GM12878 (cell line): ENCODE results near the gene ELMOD2. TPM values are rescaled to one million over a fixed set of nuclear protein-coding genes. Genes with fewer than 3 reads are reported as not detected.

Experiments
- ATAC-seq: fragments of 200-7000 bp; cut with Tn5 transposase; 3 replicates; pipeline ENCODE4 v1.9.1; 2020; ENCODE audit warnings: mild to moderate bottlenecking, moderate library complexity
- BruUV-seq: library from RNA; stranded (reverse); fragments of 400-500 nt; replicated peaks from 2 replicates; lab custom pipeline; 2021; lab: Mats Ljungman, UMichigan
- CTCF ChIA-PET: fragments of 300-600 bp; sonication (Branson Sonifier 250); formaldehyde crosslinking; extraction: SDS; loops from one replicate; lab custom pipeline; 2021; ENCODE audit warnings: inconsistent platforms; lab: Yijun Ruan, JAX
- POLR2A ChIA-PET: fragments of 350-600 bp; formaldehyde crosslinking; extraction: SDS; loops from one replicate; lab custom pipeline; 2021; ENCODE audit warnings: inconsistent platforms; lab: Charles Lee
- RAD21 ChIA-PET: fragments of 300-600 bp; sonication (Branson Sonifier 250); formaldehyde crosslinking; loops from one replicate; lab custom pipeline; 2023; ENCODE audit warnings: antibody characterized with exemption; ENCODE audit not compliant: unreplicated experiment; lab: Charles Lee
- SMC1A ChIA-PET: fragments of 300-600 bp; sonication (Branson Sonifier 250); formaldehyde crosslinking; loops from one replicate; lab custom pipeline; 2023; ENCODE audit not compliant: unreplicated experiment, uncharacterized antibody; lab: Charles Lee
- DNase-seq: peaks from one replicate; pipeline ENCODE4 v3.0.0-alpha.2; 2011; ENCODE audit warnings: low read depth, low spot score
- FAIRE-seq: peaks from 3 replicates; lab custom pipeline; 2011; peaks lifted over from hg19 to GRCh38; lab: Jason Lieb, UNC
- H2AFZ ChIP-seq: 2 replicates; pipeline ENCODE4 v1.6.0; 2011; ENCODE audit warnings: low read depth, low read length, control low read depth; ENCODE audit not compliant: control insufficient read depth
- H3K27ac ChIP-seq: 2 replicates; pipeline ENCODE4 v1.5.1; 2011; ENCODE audit warnings: control low read depth; ENCODE audit not compliant: control insufficient read depth, insufficient read depth
- H3K27me3 ChIP-seq, 2 experiments: replicated peaks in 1 of 2; 2 replicates each; pipeline versions ENCODE4 v1.6.0 to v1.6.1; 2011; ENCODE audit warnings: low read length in 1 of 2; ENCODE audit not compliant: control insufficient read depth in 2 of 2, insufficient read depth in 2 of 2
- H3K36me3 ChIP-seq, 2 experiments: 2 replicates each; pipeline ENCODE4 v1.5.1; 2011; ENCODE audit warnings: low read length in 1 of 2; ENCODE audit not compliant: control insufficient read depth in 2 of 2, insufficient read depth in 2 of 2
- H3K4me1 ChIP-seq: 2 replicates; pipeline ENCODE4 v1.6.1; 2011; ENCODE audit warnings: mild to moderate bottlenecking, low read length, moderate library complexity, mixed read lengths; ENCODE audit not compliant: control insufficient read depth, insufficient read depth
- H3K4me2 ChIP-seq: 2 replicates; pipeline ENCODE4 v1.6.0; 2011; ENCODE audit warnings: control low read depth; ENCODE audit not compliant: control insufficient read depth, insufficient read depth
- H3K4me3 ChIP-seq: fragments of 200-600 bp; sonication (generic); 2 replicates; pipeline ENCODE4 v1.5.1; 2016
- H3K79me2 ChIP-seq: 2 replicates; pipeline ENCODE4 v1.6.0; 2011; ENCODE audit warnings: low read length; ENCODE audit not compliant: control insufficient read depth, insufficient read depth
- H3K9ac ChIP-seq: 2 replicates; pipeline ENCODE4 v1.8.0; 2011; ENCODE audit warnings: low read length, control low read depth, mixed read lengths; ENCODE audit not compliant: control insufficient read depth, insufficient read depth
- H3K9me3 ChIP-seq: replicated peaks from 3 replicates; pipeline ENCODE4 v1.5.1; 2011; ENCODE audit warnings: mild to moderate bottlenecking, low read length; ENCODE audit not compliant: control insufficient read depth, insufficient read depth
- H4K20me1 ChIP-seq: 2 replicates; pipeline ENCODE4 v1.6.0; 2011; ENCODE audit not compliant: control insufficient read depth, insufficient read depth
- BACH1 ChIP-seq: fragments of 450-650 bp; IDR thresholded peaks from 2 replicates; pipeline ENCODE4 v1.6.1; 2017; ENCODE audit warnings: mild to moderate bottlenecking, borderline replicate concordance
- CREB1 ChIP-seq: IDR thresholded peaks from 2 replicates; pipeline ENCODE4 v1.6.1; 2012; ENCODE audit warnings: low read depth, mild to moderate bottlenecking, inconsistent platforms
- EGR1 ChIP-seq, 2 experiments: IDR thresholded peaks; 1 replicate in 1 of 2; 2 replicates in 1 of 2; pipeline ENCODE4 v1.6.1; 2011 to 2012; ENCODE audit warnings: low read depth in 2 of 2, low read length in 2 of 2, borderline replicate concordance in 1 of 2, mild to moderate bottlenecking in 1 of 2, moderate library complexity in 1 of 2
- EP300 ChIP-seq, 2 experiments: fragments of 150-350 bp in 1 of 2; IDR thresholded peaks; 2 replicates each; pipeline ENCODE4 v1.6.1; 2011 to 2012; ENCODE audit warnings: low read depth in 2 of 2, low read length in 2 of 2, borderline replicate concordance in 1 of 2, improper control_type of control experiment in 1 of 2, inconsistent platforms in 1 of 2; ENCODE audit not compliant: control insufficient read depth in 1 of 2
- HDAC6 ChIP-seq: fragments of 200-600 bp; sonication (generic); IDR thresholded peaks from one replicate; pipeline ENCODE4 v1.8.0; 2017; ENCODE audit warnings: antibody characterized with exemption; ENCODE audit not compliant: unreplicated experiment
- KAT2A ChIP-seq: conservative IDR thresholded peaks from 2 replicates; pipeline ENCODE4 v1.6.1; 2011; ENCODE audit warnings: low read depth, low read length; ENCODE audit not compliant: control insufficient read depth
- NFXL1 ChIP-seq: fragments of 450-650 bp; IDR thresholded peaks from 2 replicates; pipeline ENCODE4 v1.6.1; 2017; ENCODE audit warnings: antibody characterized with exemption, mild to moderate bottlenecking, borderline replicate concordance
- PML ChIP-seq: IDR thresholded peaks from 2 replicates; pipeline ENCODE4 v1.6.1; 2012; ENCODE audit warnings: low read length, inconsistent platforms
- POLR2A ChIP-seq: IDR thresholded peaks from 2 replicates; pipeline ENCODE4 v1.6.1; 2011; ENCODE audit warnings: low read depth, mild to moderate bottlenecking, low read length
- POU2F2 ChIP-seq: IDR thresholded peaks from 3 replicates; pipeline ENCODE4 v1.6.1; 2011; ENCODE audit warnings: low read depth, mild to moderate bottlenecking, low read length, borderline replicate concordance
- RB1 ChIP-seq: fragments of 450-650 bp; formaldehyde crosslinking; IDR thresholded peaks from 2 replicates; pipeline ENCODE4 v1.6.1; 2017; ENCODE audit warnings: mild to moderate bottlenecking, borderline replicate concordance
- ZNF24 ChIP-seq: fragments of 450-650 bp; IDR thresholded peaks from 2 replicates; pipeline ENCODE4 v1.6.1; 2017; ENCODE audit warnings: antibody characterized with exemption, mild to moderate bottlenecking
- ZZZ3 ChIP-seq: IDR thresholded peaks from 2 replicates; pipeline ENCODE4 v1.6.1; 2011; ENCODE audit warnings: low read depth; ENCODE audit not compliant: control insufficient read depth, insufficient read length
- WGBS: methylation state at CpG from one replicate; pipeline ENCODE4 v1.1.6; 2016; ENCODE audit warnings: low lambda C conversion rate; ENCODE audit not compliant: insufficient replicate concordance, insufficient coverage; ENCODE audit errors: missing lambda C conversion rate; 5-methylcytosine and 5-hydroxymethylcytosine counted together
- in situ Hi-C: fragments of 300-500 bp; cut with MboI; formaldehyde crosslinking; loops from 9 replicates; pipeline ENCODE4 v1.14.3; 2018; ENCODE audit warnings: mixed read lengths
- intact Hi-C: fragments of 100-400 bp; cut with micrococcal nuclease; formaldehyde crosslinking; loops from one replicate; pipeline ENCODE4 v1.14.2; 2022; ENCODE audit not compliant: unreplicated experiment
- polyA plus RNA-seq, 11 experiments: library from polyadenylated mRNA; depleted of rRNA in 4 of 11; unstranded in 6 of 11; stranded (reverse) in 5 of 11; fragments of >200 nt; fragmentation: Nextera tagmentation in 4 of 11; fragmentation: Illumina TruSeq in 1 of 11; extraction: Ambion mirVana in 4 of 11; extraction: Trizol in 1 of 11; gene quantifications; 1 replicate in 1 of 11; 2 replicates in 10 of 11; pipeline versions ENCODE4 v1.2.1 to v1.2.3, GENCODE V29; 2011 to 2016; ENCODE audit warnings: inconsistent platforms in 2 of 11, missing spikeins in 2 of 11, low read depth in 1 of 11
- total RNA-seq, 4 experiments: library from RNA; depleted of rRNA in 3 of 4; stranded (reverse); fragments of >200 nt in 3 of 4; fragmentation: Illumina TruSeq in 1 of 4; extraction: Trizol in 1 of 4; gene quantifications; 2 replicates each; pipeline versions ENCODE4 v1.2.1 to v1.2.3, GENCODE V29; 2013 to 2021
- TF ChIP-seq, protein P1 (sequence below): fragments of 450-650 bp; IDR thresholded peaks from 2 replicates; pipeline ENCODE4 v1.6.1; 2017; ENCODE audit warnings: mild to moderate bottlenecking
- TF ChIP-seq, protein P2 (sequence below), 3 experiments: IDR thresholded peaks in 2 of 3; conservative IDR thresholded peaks in 1 of 3; 2 replicates each; pipeline ENCODE4 v1.5.1; 2011; ENCODE audit warnings: low read depth in 3 of 3, low read length in 3 of 3, mild to moderate bottlenecking in 3 of 3, control low read depth in 2 of 3, moderate library complexity in 2 of 3, inconsistent platforms in 1 of 3, mixed read lengths in 1 of 3; ENCODE audit not compliant: control insufficient read depth in 2 of 3, insufficient read depth in 1 of 3; ENCODE audit errors: extremely low read depth in 1 of 3
- TF ChIP-seq, protein P3 (sequence below): IDR thresholded peaks from 2 replicates; pipeline ENCODE4 v1.6.1; 2012; ENCODE audit warnings: low read depth, low read length, improper control_type of control experiment
- TF ChIP-seq, protein P4 (sequence below): IDR thresholded peaks from 2 replicates; pipeline ENCODE4 v1.6.1; 2011; ENCODE audit warnings: low read depth, low read length, improper control_type of control experiment, borderline replicate concordance

ELMOD2 gene
- total and polyA plus RNA-seq, 10 of the 15 experiments (the other 5 are each of a cell fraction or from before 2014, with no cell fraction given), result 6.5 to 16.7 (median 12.7) TPM

DNA sequence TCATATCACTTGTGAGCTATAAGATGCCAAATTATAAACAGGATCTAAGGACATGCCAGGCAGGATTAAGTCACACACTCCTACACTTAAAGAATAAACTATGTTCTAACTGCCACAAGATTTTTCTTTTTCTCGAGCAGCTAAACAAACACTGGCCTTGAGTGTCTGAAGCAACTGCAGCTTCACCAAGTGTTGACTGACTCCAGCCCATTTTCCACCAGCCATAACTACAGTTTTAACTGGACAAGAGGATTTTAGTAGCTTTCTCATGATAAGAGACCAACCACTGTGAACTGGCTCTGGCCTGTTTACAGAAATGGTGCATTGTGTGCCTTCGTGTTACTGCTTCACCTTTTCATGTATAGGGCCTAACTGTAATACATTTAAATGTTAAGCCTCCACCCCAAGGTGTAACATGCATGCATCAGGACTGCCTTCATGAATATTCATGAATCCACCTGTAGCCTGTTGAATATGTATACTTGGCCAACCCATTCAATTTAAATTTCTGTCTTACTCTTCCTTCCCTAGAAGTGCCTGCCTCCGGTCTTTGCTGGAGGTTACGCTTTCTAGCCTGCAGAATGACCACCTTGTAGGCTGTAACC, 34.0 kb downstream of the ELMOD2 start (continued):
- TF ChIP-seq, protein P1, sequence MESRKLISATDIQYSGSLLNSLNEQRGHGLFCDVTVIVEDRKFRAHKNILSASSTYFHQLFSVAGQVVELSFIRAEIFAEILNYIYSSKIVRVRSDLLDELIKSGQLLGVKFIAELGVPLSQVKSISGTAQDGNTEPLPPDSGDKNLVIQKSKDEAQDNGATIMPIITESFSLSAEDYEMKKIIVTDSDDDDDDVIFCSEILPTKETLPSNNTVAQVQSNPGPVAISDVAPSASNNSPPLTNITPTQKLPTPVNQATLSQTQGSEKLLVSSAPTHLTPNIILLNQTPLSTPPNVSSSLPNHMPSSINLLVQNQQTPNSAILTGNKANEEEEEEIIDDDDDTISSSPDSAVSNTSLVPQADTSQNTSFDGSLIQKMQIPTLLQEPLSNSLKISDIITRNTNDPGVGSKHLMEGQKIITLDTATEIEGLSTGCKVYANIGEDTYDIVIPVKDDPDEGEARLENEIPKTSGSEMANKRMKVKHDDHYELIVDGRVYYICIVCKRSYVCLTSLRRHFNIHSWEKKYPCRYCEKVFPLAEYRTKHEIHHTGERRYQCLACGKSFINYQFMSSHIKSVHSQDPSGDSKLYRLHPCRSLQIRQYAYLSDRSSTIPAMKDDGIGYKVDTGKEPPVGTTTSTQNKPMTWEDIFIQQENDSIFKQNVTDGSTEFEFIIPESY, result no peak
- TF ChIP-seq EP300 (IDR thresholded peaks at IDR 0.05; ENCODE audit: borderline replicate concordance in 1 of 2, control insufficient read depth in 1 of 2, low read depth in 2 of 2, low read length in 2 of 2) (no peak), RB1 (no peak), KAT2A (no peak), HDAC6 (no peak), ZNF24 (no peak)
- TF ChIP-seq, protein P2, sequence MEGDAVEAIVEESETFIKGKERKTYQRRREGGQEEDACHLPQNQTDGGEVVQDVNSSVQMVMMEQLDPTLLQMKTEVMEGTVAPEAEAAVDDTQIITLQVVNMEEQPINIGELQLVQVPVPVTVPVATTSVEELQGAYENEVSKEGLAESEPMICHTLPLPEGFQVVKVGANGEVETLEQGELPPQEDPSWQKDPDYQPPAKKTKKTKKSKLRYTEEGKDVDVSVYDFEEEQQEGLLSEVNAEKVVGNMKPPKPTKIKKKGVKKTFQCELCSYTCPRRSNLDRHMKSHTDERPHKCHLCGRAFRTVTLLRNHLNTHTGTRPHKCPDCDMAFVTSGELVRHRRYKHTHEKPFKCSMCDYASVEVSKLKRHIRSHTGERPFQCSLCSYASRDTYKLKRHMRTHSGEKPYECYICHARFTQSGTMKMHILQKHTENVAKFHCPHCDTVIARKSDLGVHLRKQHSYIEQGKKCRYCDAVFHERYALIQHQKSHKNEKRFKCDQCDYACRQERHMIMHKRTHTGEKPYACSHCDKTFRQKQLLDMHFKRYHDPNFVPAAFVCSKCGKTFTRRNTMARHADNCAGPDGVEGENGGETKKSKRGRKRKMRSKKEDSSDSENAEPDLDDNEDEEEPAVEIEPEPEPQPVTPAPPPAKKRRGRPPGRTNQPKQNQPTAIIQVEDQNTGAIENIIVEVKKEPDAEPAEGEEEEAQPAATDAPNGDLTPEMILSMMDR (IDR thresholded peaks at IDR 0.05 in 2 of 3, conservative IDR thresholded peaks at IDR 0.05 in 1 of 3; ENCODE audit: control insufficient read depth in 2 of 3, extremely low read depth in 1 of 3, insufficient read depth in 1 of 3, low read depth in 3 of 3, low read length in 3 of 3), result no peak

DNA sequence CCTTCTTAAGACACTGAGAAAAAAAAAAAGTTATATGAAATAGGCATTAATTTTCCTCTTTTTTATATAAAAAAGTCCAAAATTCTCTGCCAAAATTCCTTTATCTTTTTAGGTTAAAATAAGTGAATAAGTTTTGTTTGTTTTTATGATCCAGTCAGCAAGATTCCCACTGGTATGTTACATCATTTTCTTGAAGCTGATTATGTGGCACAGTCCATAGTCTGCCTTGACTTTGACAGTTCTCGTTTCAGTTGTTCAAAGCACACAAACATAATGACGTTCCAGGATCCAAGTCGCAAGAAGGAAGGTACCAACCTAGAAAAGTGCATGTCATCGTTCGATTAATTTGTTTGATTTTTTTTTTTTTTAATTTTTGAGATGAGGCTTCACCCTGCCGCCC, 35.7 kb downstream of the ELMOD2 start:
- no TSS peak for BruUV-seq
- WGBS, result 64% methylated on average over 5 of the region's 6 CpGs
- ATAC-seq (no peak), FAIRE-seq (no peak), DNase-seq (no peak)
- Histone ChIP-seq H3K27ac (no peak overlapping the region), H3K4me1 (peaks cover 10% of the 10 kb centered on the region), H3K4me3 (no peak overlapping the region), H3K9ac (no peak overlapping the region), H3K36me3 (no peaks in the 10 kb centered on the region), H3K4me2 (no peak overlapping the region), H3K9me3 (no peaks in the 10 kb centered on the region), H3K79me2 (no peaks in the 10 kb centered on the region), H2AFZ (no peak overlapping the region), H3K27me3 (no peaks in the 10 kb centered on the region), H4K20me1 (no peaks in the 10 kb centered on the region)
- ChIA-PET POLR2A (interaction anchor here (0.6 kb wide), 1 partner anchor 1080 kb away, joined by 3 read pairs; no protein-coding TSS in a partner anchor), RAD21 (no interaction called here), SMC1A (no interaction called here), CTCF (interaction anchor here (0.7 kb wide), 1 partner anchor 219 kb away, joined by 3 read pairs; no protein-coding TSS in a partner anchor)
- intact Hi-C loops (no loop called here), in situ Hi-C loops (no loop called here)
- TF ChIP-seq NFXL1 (no peak), PML (no peak), BACH1 (no peak), POU2F2 (no peak), POLR2A (no peak), EGR1 (IDR thresholded peaks at IDR 0.05; ENCODE audit: borderline replicate concordance in 1 of 2, low read depth in 2 of 2, low read length in 2 of 2) (no peak), CREB1 (no peak), ZZZ3 (no peak)
- TF ChIP-seq, protein P3, sequence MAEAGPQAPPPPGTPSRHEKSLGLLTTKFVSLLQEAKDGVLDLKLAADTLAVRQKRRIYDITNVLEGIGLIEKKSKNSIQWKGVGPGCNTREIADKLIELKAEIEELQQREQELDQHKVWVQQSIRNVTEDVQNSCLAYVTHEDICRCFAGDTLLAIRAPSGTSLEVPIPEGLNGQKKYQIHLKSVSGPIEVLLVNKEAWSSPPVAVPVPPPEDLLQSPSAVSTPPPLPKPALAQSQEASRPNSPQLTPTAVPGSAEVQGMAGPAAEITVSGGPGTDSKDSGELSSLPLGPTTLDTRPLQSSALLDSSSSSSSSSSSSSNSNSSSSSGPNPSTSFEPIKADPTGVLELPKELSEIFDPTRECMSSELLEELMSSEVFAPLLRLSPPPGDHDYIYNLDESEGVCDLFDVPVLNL, result no peak
- TF ChIP-seq, protein P4, sequence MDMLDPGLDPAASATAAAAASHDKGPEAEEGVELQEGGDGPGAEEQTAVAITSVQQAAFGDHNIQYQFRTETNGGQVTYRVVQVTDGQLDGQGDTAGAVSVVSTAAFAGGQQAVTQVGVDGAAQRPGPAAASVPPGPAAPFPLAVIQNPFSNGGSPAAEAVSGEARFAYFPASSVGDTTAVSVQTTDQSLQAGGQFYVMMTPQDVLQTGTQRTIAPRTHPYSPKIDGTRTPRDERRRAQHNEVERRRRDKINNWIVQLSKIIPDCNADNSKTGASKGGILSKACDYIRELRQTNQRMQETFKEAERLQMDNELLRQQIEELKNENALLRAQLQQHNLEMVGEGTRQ, result no peak
